Activated T-cell treated with anti-CD3 and anti-CD28 coated beads for 4 hours (primary cell): ENCODE results near the gene CETP.
"Not testable (repeated sequence)": the region's sequence is repeated elsewhere in the genome, so short reads cannot be mapped to it uniquely, and the experiment has no call there.

Experiments used
- DNase-seq: peaks from one replicate; pipeline ENCODE4 v3.0.0-alpha.2; 2020

The CETP gene

GRCh38 chr16:56999409-57000270 is 37.9 kb downstream of the CETP start:
- no peak for DNase-seq

- no peak for DNase-seq
Observed at GRCh38 chr16:57000271-57001025, 38.7 kb downstream of the CETP start.

GRCh38 chr16:57001026-57001679 is 39.4 kb downstream of the CETP start:
- no peak for DNase-seq

GRCh38 chr16:57003439-57004386 is 42.0 kb downstream of the CETP start:
- DNase-seq = no peak

GRCh38 chr16:57004387-57005250 is 42.9 kb downstream of the CETP start:
- no peak for DNase-seq

- DNase-seq = not testable (repeated sequence)
Observed at GRCh38 chr16:57005597-57005996, 43.8 kb downstream of the CETP start.

- DNase-seq = no peak
Observed at GRCh38 chr16:57007050-57007449, 45.3 kb downstream of the CETP start.

GRCh38 chr16:57007530-57007929 is 45.8 kb downstream of the CETP start:
- no peak for DNase-seq

GRCh38 chr16:57008440-57008839 is 46.7 kb downstream of the CETP start:
- no peak for DNase-seq

GRCh38 chr16:57009643-57010170 is 48.0 kb downstream of the CETP start:
- DNase-seq = no peak

GRCh38 chr16:57012353-57012752 is 50.6 kb downstream of the CETP start:
- DNase-seq = no peak

GRCh38 chr16:57013229-57013628 is 51.5 kb downstream of the CETP start:
- no peak for DNase-seq

- DNase-seq = no peak
Observed at GRCh38 chr16:57013902-57014301, 52.2 kb downstream of the CETP start.

GRCh38 chr16:57016301-57016700 is 54.6 kb downstream of the CETP start:
- DNase-seq = no peak

- DNase-seq = no peak
Observed at GRCh38 chr16:57016831-57017230, 55.1 kb downstream of the CETP start.

GRCh38 chr16:57017251-57017650 is 55.5 kb downstream of the CETP start:
- DNase-seq = no peak

- no peak for DNase-seq
Observed at GRCh38 chr16:57019746-57020145, 58.0 kb downstream of the CETP start.

GRCh38 chr16:57020651-57021050 is 58.9 kb downstream of the CETP start:
- no peak for DNase-seq

- no peak for DNase-seq
Observed at GRCh38 chr16:57021757-57022156, 60.0 kb downstream of the CETP start.

- no peak for DNase-seq
Observed at GRCh38 chr16:57022445-57022844, 60.7 kb downstream of the CETP start.
